A549 (cell line): ENCODE results near the gene TMEM18. TPM values are rescaled to one million over a fixed set of nuclear protein-coding genes. Genes with fewer than 3 reads are reported as not detected.

Experiments used
- ATAC-seq, 2 experiments: fragments of 200-7000 bp in 1 of 2; fragments of >200 bp in 1 of 2; cut with Nextera tagmentation in 1 of 2; cut with Tn5 transposase in 1 of 2; 3 replicates each; pipeline versions ENCODE4 v1.8.0 to v1.9.1; 2018 to 2020; ENCODE audit warnings: mild to moderate bottlenecking in 1 of 2, moderate library complexity in 1 of 2
- CTCF ChIA-PET: fragments of 300-600 bp; sonication (Branson Sonifier 250); formaldehyde crosslinking; extraction: SDS; loops from one replicate; lab custom pipeline; 2021; ENCODE audit warnings: antibody characterized with exemption, inconsistent platforms; lab: Yijun Ruan, JAX
- POLR2A ChIA-PET: fragments of 350-600 bp; formaldehyde crosslinking; extraction: SDS; loops from one replicate; lab custom pipeline; 2021; ENCODE audit warnings: antibody characterized with exemption, inconsistent platforms; lab: Yijun Ruan, JAX
- DNase-seq, 2 experiments: peaks; one replicate each; pipeline versions ENCODE4 v3.0.0 to v3.0.0-alpha.2; 2011 to 2016; ENCODE audit warnings: low read depth in 1 of 2, low spot score in 1 of 2
- FAIRE-seq: peaks from 2 replicates; lab custom pipeline; 2011; peaks lifted over from hg19 to GRCh38; lab: Jason Lieb, UNC
- H3K27ac ChIP-seq, 2 experiments: fragments of >200 bp; sonication (Bioruptor Twin); formaldehyde crosslinking; 3 replicates each; pipeline ENCODE4 v1.5.1; 2016 to 2017
- H3K4me1 ChIP-seq: fragments of >200 bp; sonication (Bioruptor Twin); formaldehyde crosslinking; 3 replicates; pipeline ENCODE4 v1.6.1; 2016
- H3K4me2 ChIP-seq: fragments of >200 bp; sonication (Bioruptor Twin); formaldehyde crosslinking; 3 replicates; pipeline ENCODE4 v1.6.1; 2016
- H3K4me3 ChIP-seq: fragments of >200 bp; sonication (Bioruptor Twin); formaldehyde crosslinking; 3 replicates; pipeline ENCODE4 v1.5.1; 2016
- H3K9me3 ChIP-seq: fragments of >200 bp; sonication (Bioruptor Twin); formaldehyde crosslinking; 3 replicates; pipeline ENCODE4 v1.6.1; 2016
- BHLHE40 ChIP-seq: IDR thresholded peaks from 2 replicates; pipeline ENCODE4 v1.6.1; 2012; ENCODE audit warnings: low read depth, low read length, inconsistent platforms
- CBX8 ChIP-seq: fragments of 200-600 bp; sonication (generic); IDR thresholded peaks from 2 replicates; pipeline ENCODE4 v1.6.1; 2016
- CEBPB ChIP-seq, 2 experiments: fragments of >200 bp in 1 of 2; sonication (Bioruptor Twin) in 1 of 2; formaldehyde crosslinking in 1 of 2; IDR thresholded peaks; 2 replicates each; pipeline ENCODE4 v1.6.1; 2012 to 2016
- CTCF ChIP-seq: fragments of >200 bp; sonication (Bioruptor Twin); formaldehyde crosslinking; IDR thresholded peaks from 3 replicates; pipeline ENCODE4 v1.5.1; 2016
- EHF ChIP-seq: fragments of 250-450 bp; sonication (Bioruptor Pico); IDR thresholded peaks from 2 replicates; pipeline ENCODE4 v1.5.0; 2020; ENCODE audit warnings: mild to moderate bottlenecking
- ELK1 ChIP-seq: fragments of 150-350 bp; IDR thresholded peaks from 2 replicates; pipeline ENCODE4 v1.6.1; 2014; ENCODE audit warnings: low read depth, mild to moderate bottlenecking, low read length
- EP300 ChIP-seq, 2 experiments: fragments of >200 bp; sonication (Bioruptor Twin); formaldehyde crosslinking; IDR thresholded peaks; 2 replicates in 1 of 2; 3 replicates in 1 of 2; pipeline ENCODE4 v1.6.1; 2016 to 2017
- FOXS1 ChIP-seq: fragments of 250-450 bp; sonication (Bioruptor Pico); IDR thresholded peaks from 2 replicates; pipeline ENCODE4 v1.5.0; 2020; ENCODE audit warnings: mild to moderate bottlenecking, moderate library complexity
- HDAC2 ChIP-seq: fragments of 200-600 bp; sonication (generic); IDR thresholded peaks from 2 replicates; pipeline ENCODE4 v1.6.1; 2016
- JUNB ChIP-seq: fragments of >200 bp; sonication (Bioruptor Twin); formaldehyde crosslinking; IDR thresholded peaks from 2 replicates; pipeline ENCODE4 v1.6.1; 2016
- MAZ ChIP-seq: fragments of 150-350 bp; IDR thresholded peaks from 2 replicates; pipeline ENCODE4 v1.6.1; 2014; ENCODE audit warnings: antibody characterized with exemption, low read depth, low read length, borderline replicate concordance
- PBX3 ChIP-seq: IDR thresholded peaks from 2 replicates; pipeline ENCODE4 v1.6.1; 2012
- POLR2AphosphoS2 ChIP-seq: conservative IDR thresholded peaks from 2 replicates; pipeline ENCODE4 v1.6.1; 2012; ENCODE audit warnings: low read length, improper control_type of control experiment, inconsistent platforms
- REST ChIP-seq: fragments of 200-600 bp; sonication (generic); IDR thresholded peaks from 2 replicates; pipeline ENCODE4 v1.6.1; 2016; ENCODE audit warnings: antibody characterized with exemption, mild to moderate bottlenecking, moderate library complexity
- RFX5 ChIP-seq: fragments of 450-650 bp; IDR thresholded peaks from 2 replicates; pipeline ENCODE4 v1.7.1; 2014; ENCODE audit warnings: antibody characterized with exemption, mild to moderate bottlenecking, moderate library complexity
- USF2 ChIP-seq: fragments of 450-650 bp; IDR thresholded peaks from 2 replicates; pipeline ENCODE4 v1.6.1; 2014; ENCODE audit warnings: antibody characterized with exemption
- ZFP36 ChIP-seq: fragments of 450-650 bp; IDR thresholded peaks from 2 replicates; pipeline ENCODE4 v1.6.1; 2014; ENCODE audit warnings: borderline replicate concordance; ENCODE audit not compliant: partially characterized antibody
- ZNF302 ChIP-seq: fragments of 250-450 bp; sonication (Bioruptor Pico); IDR thresholded peaks from 2 replicates; pipeline ENCODE4 v1.9.0; 2021; ENCODE audit warnings: inconsistent platforms, mild to moderate bottlenecking, moderate library complexity
- WGBS: methylation state at CpG from one replicate; pipeline ENCODE4 v1.1.6; 2017; ENCODE audit errors: missing lambda C conversion rate; 5-methylcytosine and 5-hydroxymethylcytosine counted together
- polyA plus RNA-seq, 4 experiments: library from polyadenylated mRNA; depleted of rRNA in 3 of 4; stranded (reverse); fragments of >200 nt; fragmentation: RNase III in 1 of 4; extraction: RNeasy Plus Mini Kit Qiagen cat#74134 plus additional on column Dnase treatment in 1 of 4; gene quantifications; 2 replicates in 3 of 4; 3 replicates in 1 of 4; pipeline ENCODE4 v1.2.3, GENCODE V29; 2011 to 2017

The TMEM18 gene
- polyA plus RNA-seq, 2 of the 4 experiments (the other 2 are of a cell fraction), result 35.6 to 75.0 TPM

GRCh38 chr2:643761-644160 lies 33.4 kb downstream of the TMEM18 start:
- ChIA-PET CTCF (interaction anchor here (0.6 to 1.1 kb wide), 2 partner anchors 19 to 61 kb away, joined by 3 read pairs; no protein-coding TSS in a partner anchor), POLR2A (no interaction called here)
- ATAC-seq, result no peak

More at GRCh38 chr2:643761-644160, 33.4 kb downstream of the TMEM18 start:
- Histone ChIP-seq H3K9me3 (no peaks in the 10 kb centered on the region; the same call in 2 of the 3 replicates), H3K4me3 (no peak overlapping the region), H3K4me2 (no peak overlapping the region), H3K4me1 (no peaks in the 10 kb centered on the region), H3K27ac (no peak overlapping the region)
- FAIRE-seq (no peak), DNase-seq (no peak)
- WGBS, result 14% methylated on average over 4 of the region's 4 CpGs
- TF ChIP-seq PBX3 (no peak), HDAC2 (no peak), ZNF302 (CRISPR knock-in tag) (no peak), POLR2AphosphoS2 (no peak), JUNB (no peak), CBX8 (no peak), EHF (CRISPR knock-in tag) (no peak), EP300 (IDR thresholded peaks at IDR 0.05) (no peak), FOXS1 (CRISPR knock-in tag) (no peak), REST (no peak), RFX5 (no peak), CTCF (no peak), MAZ (no peak), USF2 (no peak), BHLHE40 (no peak), ZFP36 (no peak), CEBPB (IDR thresholded peaks at IDR 0.05) (no peak), ELK1 (no peak)
